NCI-H2171 (cell line): ENCODE measurements around the gene TBC1D5.
"Not testable (repeated sequence)": the region's sequence is repeated elsewhere in the genome, so short reads cannot be mapped to it uniquely, and the experiment has no call there.

Source experiments
- DNase-seq: peaks from one replicate; lab custom pipeline; 2025; lab: John Stamatoyannopoulos, UW

Gene TBC1D5

DNA sequence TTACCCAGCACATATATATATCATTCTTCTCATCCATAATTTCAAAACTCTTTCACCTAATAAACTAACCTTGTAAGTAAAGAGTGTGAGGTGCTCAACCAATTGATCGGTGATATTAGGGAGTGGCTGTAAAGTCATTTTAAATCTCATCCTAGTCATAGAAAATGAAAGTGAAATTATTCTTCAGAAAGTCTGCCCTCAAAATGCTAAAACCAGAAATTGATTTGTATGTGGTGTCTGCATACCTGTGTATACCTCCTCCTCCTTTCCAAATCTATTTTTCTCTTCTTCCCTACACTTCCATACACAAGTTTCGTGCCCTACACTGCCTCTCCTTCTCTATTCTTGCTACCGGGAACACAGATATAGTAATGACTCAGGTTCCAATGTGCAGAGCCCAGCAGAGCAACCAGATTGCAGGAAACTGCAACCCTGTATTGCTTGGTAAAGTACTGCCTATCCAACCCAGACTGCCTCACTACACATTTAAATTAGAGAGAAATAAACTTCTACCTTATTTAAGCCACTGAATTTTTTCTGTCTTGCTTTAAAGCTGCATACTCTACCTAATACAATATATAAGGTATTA lies 7.4 kb upstream of the TBC1D5 start:
- no peak for DNase-seq

DNA sequence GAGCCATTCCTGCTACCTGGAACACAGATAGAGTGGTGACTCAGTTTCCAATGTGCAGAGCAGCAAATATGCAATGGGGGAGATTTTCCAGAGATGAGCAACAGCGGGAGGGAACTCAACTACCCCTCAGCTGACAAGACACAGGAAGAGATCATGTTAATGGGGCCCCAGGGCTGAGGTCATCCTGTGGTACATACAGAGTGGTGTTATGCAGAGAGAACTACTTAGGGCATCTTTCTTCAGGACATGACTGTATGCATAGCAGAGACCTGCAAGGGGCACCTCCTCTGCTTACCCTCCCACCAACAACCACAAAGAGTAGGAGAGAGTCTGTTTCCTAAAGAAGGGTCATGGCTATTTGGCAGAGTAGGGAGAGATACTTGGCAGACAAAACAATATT lies 6.8 kb upstream of the TBC1D5 start:
- no peak for DNase-seq

DNA sequence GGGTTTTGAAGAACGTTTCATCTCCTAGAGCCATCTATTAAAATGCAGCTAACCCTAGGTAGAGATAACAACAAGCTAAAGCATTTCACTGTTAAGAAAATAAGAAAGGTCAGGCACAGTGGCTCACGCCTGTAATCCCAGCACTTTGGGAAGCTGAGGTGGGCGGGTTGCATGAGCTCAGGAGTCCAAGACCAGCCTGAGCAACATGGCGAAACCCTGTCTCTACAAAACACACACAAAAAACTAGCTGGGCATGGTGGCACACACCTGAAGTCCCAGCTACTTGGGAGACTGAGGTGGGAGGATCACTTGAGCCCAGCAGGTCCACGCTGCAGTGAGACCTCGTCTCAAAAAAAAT lies 5.4 kb upstream of the TBC1D5 start:
- no peak for DNase-seq

DNA sequence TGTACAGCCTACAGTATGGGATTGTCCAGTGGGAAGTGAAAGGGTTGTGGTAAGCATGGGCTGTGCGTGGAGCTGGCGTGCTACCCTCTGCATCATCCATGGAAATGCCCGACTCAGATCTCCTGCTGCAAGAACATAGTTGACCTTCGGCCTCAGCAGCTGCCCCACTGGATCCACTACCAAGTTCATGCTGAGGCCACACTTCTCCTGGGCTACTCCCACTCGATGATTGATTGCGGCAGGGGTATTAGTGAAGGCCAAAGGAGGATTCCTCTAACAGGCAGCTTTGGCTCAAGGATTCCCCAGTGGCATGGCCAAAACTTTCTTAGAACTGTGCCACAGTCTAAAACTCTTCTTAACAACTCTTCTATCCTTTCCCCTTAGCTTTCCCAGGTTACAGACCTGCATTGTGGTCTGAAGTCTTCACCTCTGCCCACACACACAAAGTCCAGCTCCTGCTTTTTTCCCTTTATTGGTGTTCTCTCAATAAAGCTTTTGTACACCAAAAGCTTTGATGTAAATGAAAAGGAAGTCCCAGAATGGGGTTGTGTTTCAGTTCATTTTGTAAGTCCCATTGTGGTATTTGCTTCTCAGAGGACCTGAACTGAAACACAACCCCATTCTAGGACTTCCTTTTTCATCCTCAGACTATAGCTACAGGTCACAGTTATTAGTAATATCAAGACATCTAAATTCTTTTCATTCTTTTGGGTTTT lies 4.9 kb upstream of the TBC1D5 start:
- DNase-seq: no peak

DNA sequence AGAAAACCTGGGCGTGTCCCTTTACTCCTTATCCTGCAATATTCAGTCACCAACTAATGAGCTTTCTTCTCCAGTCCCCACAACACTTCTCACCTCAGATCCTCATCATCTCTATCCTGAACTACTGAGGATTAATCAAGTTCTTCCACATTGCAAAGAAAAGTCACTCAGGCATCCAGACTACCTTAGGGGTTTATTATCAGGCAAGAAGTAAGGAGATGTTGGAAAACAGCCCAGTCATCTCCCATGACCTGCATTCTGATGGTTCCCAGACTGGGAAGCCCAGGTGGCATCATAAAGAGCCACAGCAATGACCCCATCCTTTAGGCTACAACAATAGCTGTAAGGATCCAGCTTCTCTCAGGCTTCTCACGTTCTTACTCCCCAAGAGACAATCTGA lies 3.5 kb upstream of the TBC1D5 start:
- DNase-seq: no peak

DNA sequence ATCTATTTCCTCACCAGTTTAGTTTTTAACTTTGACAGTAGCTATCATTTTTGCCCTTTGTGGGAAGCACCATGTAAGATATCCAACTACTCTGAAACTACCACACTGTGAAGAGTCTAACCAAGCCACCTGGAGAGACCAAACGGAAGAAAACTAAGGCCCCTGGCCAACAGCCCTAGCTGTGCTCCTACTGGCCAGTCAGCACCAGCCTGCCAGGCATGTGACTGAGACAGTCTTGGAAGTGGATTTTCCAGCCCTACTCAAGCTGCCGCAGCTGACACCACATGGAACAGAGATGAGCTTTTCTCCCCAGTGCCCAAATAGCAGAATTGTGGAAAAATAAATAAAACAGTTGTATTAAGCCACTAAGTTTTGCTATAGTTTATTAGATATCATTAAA lies 2.9 kb upstream of the TBC1D5 start:
- DNase-seq: no peak

DNA sequence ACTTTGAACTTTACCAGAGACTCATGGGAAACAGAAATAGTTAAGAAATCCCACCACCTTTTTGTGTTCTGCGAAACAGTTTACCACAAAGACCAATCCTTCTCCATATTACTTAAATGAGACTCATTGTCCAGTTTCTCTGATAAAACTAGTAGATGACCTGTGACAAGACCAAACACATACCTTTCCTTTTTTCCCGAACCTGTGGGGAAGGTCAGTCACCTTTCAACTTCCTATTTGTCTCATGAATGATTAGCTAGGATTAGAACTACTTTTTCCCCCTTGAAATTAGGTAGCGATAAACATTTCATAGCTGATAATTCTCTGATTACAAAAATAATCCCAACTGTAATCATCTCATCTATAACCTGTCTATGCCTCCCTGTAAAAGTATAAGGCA lies 2.3 kb upstream of the TBC1D5 start:
- no peak for DNase-seq

DNA sequence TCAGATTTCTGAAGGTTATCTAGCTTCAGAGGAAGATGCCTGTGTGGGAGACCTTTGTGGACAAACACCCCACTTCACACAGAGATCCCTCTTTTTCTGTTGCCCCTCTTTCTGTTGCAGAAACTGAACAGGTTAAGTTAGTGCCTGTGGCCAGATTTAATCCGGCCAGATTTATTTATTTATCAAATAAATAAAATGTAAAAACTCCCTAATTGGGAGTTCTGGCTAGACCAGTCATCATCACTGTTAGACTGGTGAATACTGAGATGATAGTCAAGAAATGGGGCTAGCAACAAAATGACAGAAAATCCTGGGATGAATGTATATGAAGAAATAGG lies 1.2 kb upstream of the TBC1D5 start:
- no peak for DNase-seq

DNA sequence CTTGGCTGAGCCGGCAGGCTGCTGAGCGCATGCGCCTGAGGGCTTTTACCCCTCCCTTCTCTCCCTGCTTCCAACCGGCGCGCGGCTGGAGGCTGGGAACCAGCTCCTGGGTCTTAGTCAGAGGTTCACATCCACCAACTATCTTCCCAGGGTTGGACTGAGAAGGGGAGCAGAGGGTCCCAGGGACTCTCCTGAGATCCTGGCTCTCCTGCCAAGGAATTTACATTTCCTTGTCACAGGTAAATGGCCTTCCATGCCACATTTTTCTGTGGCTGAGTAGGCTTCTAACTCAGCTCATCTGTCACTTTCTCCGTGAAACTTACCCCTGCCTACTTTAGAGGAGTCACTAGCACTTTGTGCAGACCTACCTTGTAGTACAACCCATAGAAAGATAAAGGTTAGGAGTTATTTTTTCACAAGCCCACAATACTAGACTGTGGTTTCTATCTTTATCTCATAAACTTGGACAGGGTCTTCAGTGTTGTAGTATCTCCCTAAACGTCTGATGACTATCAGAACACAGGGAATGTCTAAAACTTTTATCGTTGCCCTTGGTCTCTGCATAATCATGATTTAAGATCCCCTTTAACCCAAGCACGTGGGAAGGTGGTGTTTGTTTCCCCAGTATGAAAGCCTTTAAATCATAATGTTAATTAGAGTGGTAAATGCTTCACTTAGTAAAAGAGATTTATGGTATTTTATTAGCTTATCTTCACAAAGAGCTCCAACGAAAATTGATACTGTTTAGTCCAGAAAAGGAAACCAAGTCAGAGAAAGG lies 638 bp upstream of the TBC1D5 start:
- DNase-seq: no peak

DNA sequence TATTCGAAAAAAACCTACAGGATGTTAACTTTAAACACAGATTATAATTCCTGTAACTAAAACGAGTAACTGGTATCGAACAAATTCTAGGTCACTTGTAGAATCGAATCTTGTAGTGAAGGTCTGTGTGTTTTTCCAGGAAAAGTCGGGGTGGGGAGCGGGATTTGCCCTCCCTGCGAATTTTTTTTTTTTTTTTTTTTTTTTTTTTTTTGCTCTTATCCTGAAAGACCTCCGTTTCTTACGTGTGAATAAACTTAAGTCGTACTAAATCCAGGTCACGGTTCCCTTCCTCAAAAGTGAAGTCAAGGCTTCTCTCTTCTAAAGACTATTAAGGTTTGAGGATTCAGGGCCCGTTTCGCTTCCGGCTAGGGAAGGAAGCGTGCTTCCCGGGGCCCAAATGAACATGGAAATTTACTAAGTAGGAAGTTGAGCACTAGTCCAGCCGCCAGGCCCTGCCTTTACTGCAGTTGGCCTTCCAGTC lies 770 bp downstream of the TBC1D5 start:
- no peak for DNase-seq

DNA sequence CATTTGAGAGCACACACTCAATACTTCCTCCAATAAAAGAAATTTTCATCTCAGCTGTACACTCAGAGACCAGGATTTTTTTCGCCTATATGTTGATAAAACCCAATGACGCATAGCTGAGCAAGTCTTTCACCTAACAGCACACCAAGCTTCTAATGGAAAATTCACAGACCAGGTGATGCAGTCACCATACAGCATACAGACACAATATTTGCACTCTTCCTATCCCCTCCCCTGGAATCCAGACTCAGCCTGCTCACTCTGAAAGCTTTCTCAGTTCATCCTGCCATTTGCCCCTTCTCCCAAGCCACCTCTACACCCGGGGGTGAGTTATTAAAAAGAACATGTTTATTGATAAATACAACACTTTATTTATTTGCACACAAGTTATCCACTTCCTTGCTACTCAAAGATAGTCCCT lies 1.7 kb downstream of the TBC1D5 start:
- DNase-seq: no peak

DNA sequence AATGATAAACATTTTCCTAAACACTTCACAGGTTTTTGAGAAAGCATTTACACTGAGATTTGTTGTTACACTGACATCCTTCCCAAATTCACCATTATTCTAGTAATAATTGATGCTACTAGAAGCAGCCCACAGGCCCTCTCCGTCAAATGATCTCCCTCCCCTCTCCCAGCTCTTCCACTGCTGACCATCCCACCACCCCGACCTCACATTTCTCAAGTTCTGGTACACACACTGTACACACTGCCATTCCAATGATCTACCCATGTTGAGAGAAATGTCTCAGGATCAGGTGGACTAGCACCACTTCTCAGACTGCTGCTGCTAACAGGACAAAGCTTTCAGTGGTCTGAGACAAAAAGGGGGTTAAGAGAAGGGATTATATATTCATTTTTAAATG lies 3.5 kb downstream of the TBC1D5 start:
- DNase-seq: no peak

DNA sequence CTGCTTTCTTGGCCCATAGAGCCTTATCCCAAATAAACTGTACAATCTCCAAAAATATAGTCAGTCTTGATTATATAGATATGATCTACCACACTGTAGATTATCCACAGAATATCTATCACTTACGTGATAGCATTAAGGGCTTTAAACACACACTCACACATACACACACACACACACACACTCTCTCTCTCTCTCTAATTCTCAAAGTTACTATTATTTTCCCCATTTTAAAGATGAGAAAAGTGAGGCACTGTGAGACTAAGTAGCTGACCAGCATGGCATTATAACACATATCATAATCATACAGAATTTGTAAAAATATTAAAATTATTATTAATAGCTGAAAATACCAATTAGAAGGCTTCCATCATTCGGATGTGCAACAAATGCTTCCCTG lies 4.2 kb downstream of the TBC1D5 start:
- no peak for DNase-seq

DNA sequence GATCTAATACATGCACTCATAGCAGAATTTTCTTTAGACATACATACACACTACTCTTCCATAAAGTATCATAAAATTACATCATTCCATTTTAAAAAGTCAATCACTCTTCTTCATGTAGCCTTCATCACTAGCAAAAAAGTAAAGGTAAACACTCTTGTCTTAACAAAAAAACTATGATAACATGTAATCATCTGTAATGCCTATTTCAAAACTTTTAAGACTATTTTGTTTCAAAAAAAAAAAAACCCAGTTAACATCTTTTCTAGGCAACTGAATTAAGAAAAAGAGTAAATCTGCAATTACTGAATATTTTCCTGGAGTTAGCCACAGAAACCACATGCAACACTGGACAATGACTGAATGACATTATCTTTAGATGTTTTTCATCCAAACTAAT lies 4.8 kb downstream of the TBC1D5 start:
- no peak for DNase-seq

DNA sequence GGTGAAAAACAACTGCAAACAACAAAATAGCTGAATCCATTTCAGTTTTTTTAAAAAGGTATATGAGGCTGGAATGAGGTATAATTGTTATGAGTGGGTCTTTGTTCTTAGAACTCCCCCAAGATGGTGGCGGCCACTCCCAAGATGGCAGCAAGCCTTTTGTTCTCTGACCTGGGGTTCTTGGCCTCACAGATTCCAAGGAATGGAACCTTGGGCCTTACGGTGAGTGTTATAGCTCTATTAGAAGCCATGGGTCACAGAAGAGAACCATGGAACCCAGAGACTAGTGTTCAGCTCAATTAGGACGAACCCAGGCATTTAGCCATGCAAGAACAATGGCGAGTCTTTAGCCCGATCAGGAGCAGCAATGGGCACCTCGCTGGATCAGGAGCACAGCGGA lies 7.1 kb downstream of the TBC1D5 start:
- not testable (repeated sequence) for DNase-seq

DNA sequence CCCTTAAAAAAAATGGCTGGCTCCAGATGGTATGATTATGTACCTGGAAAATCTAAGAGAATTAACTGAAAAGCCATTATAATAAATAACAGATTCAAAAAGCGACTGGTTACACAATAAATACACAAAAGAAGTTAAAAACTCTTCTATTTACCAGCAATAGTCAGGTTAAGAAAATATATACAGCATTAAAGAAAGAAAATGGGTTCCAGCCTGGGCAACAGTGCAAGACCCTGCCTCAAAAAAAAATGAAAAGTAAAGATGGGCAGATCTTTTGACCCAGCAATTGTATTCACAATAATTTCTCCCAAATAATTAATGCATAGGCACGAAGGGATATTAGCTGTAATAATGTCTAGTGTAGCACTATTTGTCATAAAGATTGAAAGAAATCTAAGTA lies 8.7 kb downstream of the TBC1D5 start:
- DNase-seq: no peak

DNA sequence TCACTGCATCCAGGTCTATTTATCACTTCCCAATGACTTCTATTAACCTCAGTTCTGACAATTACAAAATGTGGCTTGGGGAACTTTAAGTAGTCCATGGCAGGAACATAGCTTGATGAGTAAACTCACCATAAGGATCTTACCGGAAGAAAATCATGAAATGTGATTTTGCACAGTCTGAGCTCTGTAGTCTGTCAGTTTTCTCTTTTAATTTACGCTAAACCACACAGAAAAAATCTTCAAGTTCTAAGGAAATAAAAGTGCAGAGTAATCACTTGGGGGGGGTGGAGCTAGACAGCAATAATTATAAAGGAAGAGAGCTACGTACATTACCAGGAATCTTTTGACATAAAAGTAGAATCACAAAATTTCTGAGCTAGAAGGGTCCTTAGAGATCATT lies 9.2 kb downstream of the TBC1D5 start:
- DNase-seq: no peak

DNA sequence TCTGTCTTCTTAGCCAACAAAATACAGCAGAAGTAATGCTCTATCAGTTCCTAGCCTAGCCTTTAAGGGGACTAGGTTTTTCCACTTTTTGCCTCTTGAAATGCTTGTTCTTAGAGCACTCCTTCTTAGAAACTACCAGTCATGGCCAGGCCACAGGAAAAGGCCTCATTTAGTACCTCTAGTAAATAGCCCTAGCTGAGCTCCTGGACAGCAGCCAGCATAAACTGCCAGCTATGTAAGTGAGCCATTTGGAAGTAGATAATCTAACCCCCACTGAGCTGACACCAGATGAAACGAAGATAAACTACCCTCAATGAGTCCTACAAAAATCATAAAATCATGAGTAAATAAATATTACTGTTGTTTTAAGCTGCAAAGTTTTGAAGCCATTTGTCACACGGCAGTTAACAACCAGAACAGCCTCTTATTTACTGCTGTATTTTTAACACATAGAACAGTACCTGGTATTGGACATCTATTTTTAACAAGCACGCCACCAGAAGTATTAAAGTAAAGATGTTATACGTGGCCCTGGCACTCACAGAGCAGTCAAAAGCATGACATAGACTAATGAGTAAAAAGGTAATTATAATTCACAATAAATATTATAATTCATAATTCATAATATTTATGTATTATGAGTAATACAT lies 12.0 kb downstream of the TBC1D5 start:
- DNase-seq: no peak

DNA sequence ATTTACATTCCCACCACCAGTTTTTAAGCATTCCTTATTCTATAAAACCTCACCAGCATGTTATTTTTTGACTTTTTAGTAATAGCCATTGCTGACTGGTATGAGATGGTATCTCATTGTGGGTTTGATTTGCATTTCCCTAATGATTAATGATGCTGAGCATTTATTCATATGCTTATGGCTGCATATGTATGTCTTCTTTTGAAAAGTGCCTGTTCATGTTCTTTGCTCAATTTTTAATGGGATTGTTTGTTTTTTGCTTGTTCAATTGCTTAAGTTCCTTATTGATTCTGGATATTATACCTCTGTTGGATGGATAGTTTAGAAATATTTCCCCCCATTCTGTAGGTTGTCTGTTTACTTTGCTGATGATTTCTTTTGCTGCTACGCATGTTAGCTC lies 16.1 kb downstream of the TBC1D5 start:
- DNase-seq: no peak

DNA sequence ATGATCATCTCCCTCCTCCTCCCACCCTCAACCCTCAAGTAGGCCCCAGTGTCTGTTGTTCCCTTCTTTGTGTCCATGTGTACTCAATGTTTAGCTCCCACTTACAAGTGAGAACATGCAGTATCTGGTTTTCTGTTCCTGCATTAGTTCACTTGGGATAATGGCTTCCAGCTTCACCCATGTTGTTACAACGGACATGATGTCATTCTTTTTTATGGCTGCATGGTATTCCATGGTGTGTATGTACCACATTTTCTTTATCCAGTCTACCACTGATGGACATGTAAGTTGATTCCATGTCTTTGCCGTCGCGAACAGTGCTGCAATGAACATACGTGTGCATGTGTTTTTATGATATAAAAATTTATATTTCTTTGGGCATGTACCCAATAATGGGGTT lies 16.6 kb downstream of the TBC1D5 start:
- DNase-seq: not testable (repeated sequence)

DNA sequence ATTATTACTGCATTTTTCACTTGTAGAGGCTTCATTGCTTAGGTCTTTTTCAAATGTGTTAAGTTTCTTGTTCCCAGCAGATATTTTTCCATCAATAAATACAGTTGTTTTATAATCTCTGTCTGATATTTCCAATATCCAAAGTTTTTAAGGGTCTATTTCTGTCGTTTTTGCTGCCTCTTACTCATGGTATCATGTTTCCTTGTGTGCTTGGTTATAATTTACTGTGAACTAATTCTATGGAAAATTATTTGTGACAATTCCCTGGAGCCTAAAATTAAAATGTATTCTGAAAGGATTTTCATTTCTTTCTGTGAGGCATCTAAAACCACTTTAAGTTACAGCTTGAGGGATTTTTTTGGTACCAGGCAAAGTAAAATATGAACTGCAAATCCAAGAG lies 17.5 kb downstream of the TBC1D5 start:
- DNase-seq: no peak

DNA sequence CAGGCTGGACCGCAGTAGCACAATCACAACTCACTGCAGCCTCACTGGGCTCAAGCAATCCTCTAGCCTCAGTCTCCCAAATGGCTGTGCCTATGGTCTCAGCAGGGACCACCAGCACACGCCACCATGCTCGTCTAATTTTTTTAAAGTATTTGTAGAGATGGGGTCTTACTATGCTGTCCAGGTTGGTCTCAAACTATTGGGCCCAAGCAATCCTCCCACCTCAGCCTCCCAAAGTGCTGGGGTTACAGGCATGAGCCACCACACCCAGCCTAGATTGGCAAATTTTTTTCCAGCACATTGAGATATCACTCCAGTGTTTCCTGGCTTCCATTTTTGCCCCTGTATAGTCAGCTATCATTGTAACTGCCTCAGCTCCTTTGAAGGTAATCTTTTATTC lies 18.3 kb downstream of the TBC1D5 start:
- no peak for DNase-seq

DNA sequence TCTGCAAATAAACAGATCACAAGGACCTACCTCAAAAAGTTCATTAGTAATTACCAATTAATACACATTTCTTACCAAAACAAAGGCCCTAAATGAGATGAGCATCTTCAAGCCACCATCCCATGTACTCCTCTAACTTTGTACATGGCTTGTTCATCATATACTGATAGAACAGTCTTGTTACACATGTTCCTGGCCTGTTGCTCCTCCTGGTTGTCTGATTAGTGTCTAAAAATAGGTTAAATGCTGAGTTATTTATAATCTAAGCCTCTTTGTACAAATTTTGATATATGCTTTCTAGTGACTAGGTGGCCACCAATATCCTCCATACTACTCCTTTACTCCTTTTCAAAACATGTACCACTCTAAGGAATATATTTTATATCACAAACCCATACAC lies 25.0 kb downstream of the TBC1D5 start:
- no peak for DNase-seq
